Mucosa of rectum (tissue), 2 donors: Measurements from ENCODE around the gene GPR176.

Experiments
- H3K27ac ChIP-seq, 2 donors: one replicate each; pipeline ENCODE4 v1.7.0; 2013; ENCODE audit warnings: inconsistent platforms in 2 of 2, low read depth in 2 of 2, low read length in 2 of 2
- H3K27me3 ChIP-seq, 2 donors: one replicate each; pipeline ENCODE4 v1.7.0; 2013; ENCODE audit warnings: low read length in 2 of 2; ENCODE audit not compliant: control insufficient read depth in 2 of 2, insufficient read depth in 2 of 2
- H3K36me3 ChIP-seq, 2 donors: one replicate each; pipeline ENCODE4 v1.7.0; 2013; ENCODE audit warnings: low read length in 2 of 2; ENCODE audit not compliant: control insufficient read depth in 2 of 2, insufficient read depth in 2 of 2
- H3K4me1 ChIP-seq, 2 donors: one replicate each; pipeline ENCODE4 v1.7.0; 2013; ENCODE audit warnings: low read length in 2 of 2, mild to moderate bottlenecking in 1 of 2; ENCODE audit not compliant: control insufficient read depth in 2 of 2, insufficient read depth in 2 of 2
- H3K4me3 ChIP-seq, 2 donors: one replicate each; pipeline ENCODE4 v1.7.0; 2013; ENCODE audit warnings: low read length in 2 of 2
- H3K9ac ChIP-seq, 2 donors: one replicate each; pipeline ENCODE4 v1.7.0; 2013; ENCODE audit warnings: low read length in 2 of 2, low read depth in 1 of 2, mild to moderate bottlenecking in 1 of 2
- H3K9me3 ChIP-seq, 2 donors: one replicate each; pipeline ENCODE4 v1.7.0; 2013; ENCODE audit warnings: low read length in 2 of 2; ENCODE audit not compliant: control insufficient read depth in 2 of 2
- donor health status: healthy.
- donor health status: Normal muscosa, but diverticular disease.

GPR176 gene

DNA sequence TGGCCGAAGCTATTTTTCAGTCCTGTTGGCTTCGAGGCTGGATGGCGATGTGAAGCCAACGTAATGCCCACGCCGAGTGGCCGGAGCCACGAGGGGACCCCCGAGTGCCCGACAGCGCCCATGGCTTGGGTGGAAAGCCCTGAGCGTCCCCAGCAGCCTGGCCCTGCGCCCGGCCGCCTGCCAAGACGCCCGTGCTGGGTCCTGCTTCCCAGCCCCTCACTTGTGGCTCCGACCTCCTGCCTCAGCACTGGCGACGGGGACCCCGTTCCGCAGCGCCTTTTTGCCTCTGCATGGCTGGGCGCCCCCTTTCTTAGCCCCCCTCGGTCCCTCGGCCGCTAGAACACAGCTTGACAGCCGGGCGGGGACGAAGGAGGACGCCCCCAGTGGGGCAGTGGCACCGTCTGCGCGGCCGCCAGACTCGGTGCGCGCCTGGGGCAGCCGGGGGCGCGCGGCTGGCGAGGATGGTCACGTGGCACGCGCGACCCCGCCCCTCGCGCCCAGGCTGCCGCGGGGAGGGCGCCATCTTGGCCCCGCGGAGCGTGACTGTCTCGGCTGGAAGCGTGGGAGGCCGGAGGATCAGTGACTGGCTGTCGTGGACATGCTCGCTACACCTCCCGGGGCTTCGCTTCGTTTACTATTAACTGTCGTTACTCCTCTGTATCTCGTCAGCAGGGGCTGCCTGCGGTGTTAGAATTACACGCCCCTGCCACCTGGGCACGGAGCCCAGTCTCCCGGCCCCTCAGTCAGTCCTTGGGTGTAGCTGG lies 626 bp upstream of the GPR176 start:
- Histone ChIP-seq H3K36me3 (no peaks in the 10 kb centered on the region), H3K9ac (peak overlapping the region; percentile 52 to 76), H3K4me1 (peaks cover 5 to 8% of the 10 kb centered on the region in 2 donors), H3K27ac (peak overlapping the region; percentile 47 to 52), H3K4me3 (peak overlapping the region; percentile 75 to 76), H3K27me3 (peaks cover 17 to 21% of the 10 kb centered on the region in 2 donors), H3K9me3 (no peaks in the 10 kb centered on the region)

DNA sequence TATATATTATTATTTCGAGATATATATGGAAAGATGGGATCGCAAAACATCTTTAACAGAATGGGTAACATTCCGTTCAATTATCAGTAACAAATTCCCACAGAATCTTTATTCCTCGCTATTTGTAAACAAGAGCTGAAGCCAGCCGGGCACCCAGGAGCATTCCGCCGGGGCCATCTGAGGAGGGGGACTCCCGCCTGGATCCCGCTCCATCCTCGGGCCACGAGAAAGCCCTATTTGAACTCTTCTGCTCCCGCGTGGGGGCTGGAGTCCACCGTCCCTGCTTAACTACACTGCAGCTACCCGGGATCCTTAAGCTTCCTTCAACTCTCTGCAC lies 687 bp downstream of the GPR176 start:
- peaks cover 17 to 21% of the 10 kb centered on the region in 2 donors for H3K27me3 ChIP-seq
- H3K9me3 ChIP-seq: no peaks in the 10 kb centered on the region
- H3K4me1 ChIP-seq: peaks cover 5 to 8% of the 10 kb centered on the region in 2 donors
- no peak overlapping the region for H3K9ac ChIP-seq
- no peak overlapping the region for H3K27ac ChIP-seq
- no peaks in the 10 kb centered on the region for H3K36me3 ChIP-seq
- H3K4me3 ChIP-seq: peak overlapping the region; percentile 75 to 76

DNA sequence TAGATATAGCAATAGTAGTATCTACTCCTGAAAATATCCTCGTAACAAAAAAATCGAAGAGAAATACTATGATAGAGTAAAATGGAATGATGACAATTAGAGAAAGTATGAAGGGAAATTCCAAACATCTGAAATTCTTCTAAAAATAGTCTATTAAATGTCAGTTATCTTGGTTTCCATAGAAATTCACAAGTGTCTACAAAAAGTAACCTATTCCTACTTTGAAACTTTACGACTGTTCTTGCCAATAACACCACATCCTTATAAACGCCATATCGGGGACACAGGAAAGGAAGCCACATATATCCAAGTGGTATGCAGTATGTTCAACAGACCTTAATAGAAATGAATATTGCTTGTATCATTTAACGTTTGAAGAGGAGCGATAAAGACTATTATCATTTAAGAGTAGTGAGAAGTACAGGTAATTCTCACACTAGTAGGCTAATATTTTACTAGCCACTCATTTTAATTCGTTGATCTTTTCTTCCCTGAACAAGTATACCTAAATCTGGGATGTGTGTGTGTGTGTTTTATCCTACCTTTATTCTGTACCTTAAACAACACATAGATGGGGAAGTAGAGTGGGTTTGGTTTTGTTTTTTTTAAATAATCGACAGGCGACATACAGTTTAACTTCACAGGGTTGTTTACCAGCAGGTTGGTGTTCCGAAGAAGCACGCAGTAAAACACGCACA lies 1.2 kb downstream of the GPR176 start:
- Histone ChIP-seq H3K9ac (no peak overlapping the region), H3K9me3 (no peaks in the 10 kb centered on the region), H3K36me3 (no peaks in the 10 kb centered on the region), H3K4me1 (peaks cover 5 to 8% of the 10 kb centered on the region in 2 donors), H3K4me3 (peak overlapping the region in 1 of 2 donors; percentile 76), H3K27me3 (peaks cover 17 to 21% of the 10 kb centered on the region in 2 donors), H3K27ac (no peak overlapping the region)

DNA sequence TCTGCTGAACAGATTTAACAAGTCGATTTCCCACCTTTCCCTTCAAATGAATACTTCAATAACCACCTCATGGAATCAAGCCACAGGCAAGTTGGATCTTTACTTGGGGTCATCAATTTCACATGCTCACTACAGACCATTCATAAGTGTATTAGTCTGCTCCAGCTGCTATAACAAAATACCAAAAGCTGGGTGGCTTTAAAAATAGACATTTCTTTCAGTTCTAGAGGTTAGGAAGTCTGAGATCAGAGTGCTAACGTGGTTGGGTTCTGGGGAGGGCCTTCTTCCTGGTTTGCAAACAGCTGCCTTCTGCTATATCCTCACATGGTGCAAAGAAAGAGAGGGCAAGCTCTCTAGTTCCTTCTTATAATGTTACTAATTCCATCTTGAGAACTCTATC lies 5.1 kb downstream of the GPR176 start:
- Histone ChIP-seq H3K27me3 (peaks cover 11 to 16% of the 10 kb centered on the region in 2 donors), H3K4me1 (peaks cover 0 to under 1% of the 10 kb centered on the region in 2 donors), H3K9ac (no peak overlapping the region), H3K4me3 (no peak overlapping the region), H3K27ac (no peak overlapping the region), H3K9me3 (no peaks in the 10 kb centered on the region), H3K36me3 (no peaks in the 10 kb centered on the region)

DNA sequence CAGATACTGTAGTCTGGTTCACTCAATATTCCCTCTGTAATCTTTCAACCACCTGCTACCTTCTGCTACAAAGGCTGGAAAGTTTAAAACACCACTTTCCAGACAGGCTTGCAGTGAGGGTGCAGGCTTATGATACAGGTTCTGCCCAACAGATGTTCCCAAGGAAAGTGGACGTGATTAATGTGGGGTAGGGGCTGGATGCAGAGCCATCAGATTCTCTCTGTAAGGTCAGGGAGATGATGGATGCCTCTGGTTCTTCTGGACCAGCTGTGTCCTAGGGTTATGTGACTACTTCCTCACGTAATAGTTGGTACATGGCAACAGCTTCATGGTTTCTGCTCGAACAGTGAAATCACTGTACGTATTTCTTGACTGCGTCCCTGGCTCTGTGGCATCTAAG lies 11.1 kb downstream of the GPR176 start:
- no peak overlapping the region for H3K9ac ChIP-seq
- no peaks in the 10 kb centered on the region for H3K4me1 ChIP-seq
- no peaks in the 10 kb centered on the region for H3K27me3 ChIP-seq
- no peak overlapping the region for H3K27ac ChIP-seq
- no peaks in the 10 kb centered on the region for H3K9me3 ChIP-seq
- no peaks in the 10 kb centered on the region for H3K36me3 ChIP-seq
- H3K4me3 ChIP-seq: no peak overlapping the region

DNA sequence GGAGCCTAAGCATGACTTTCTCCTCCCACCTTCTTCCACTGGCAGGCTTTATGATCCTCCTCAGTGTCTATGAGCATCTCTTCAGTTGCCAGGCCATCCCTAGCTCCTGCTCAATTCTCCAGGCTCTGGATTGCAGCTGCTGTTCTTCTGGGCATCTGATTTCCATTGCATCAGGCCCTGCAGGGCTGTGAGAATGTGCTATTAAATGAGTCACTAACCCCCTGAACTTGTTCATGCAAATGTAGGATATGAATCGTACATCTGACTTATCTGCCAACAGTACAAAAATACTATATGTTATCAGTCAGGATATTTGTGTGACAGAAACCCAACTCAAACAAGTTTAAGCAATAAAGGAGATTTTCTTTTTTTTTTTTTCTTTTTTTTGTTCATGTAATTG lies 11.9 kb downstream of the GPR176 start:
- Histone ChIP-seq H3K27me3 (no peaks in the 10 kb centered on the region), H3K4me1 (no peaks in the 10 kb centered on the region), H3K27ac (no peak overlapping the region), H3K9ac (no peak overlapping the region), H3K4me3 (no peak overlapping the region), H3K36me3 (no peaks in the 10 kb centered on the region), H3K9me3 (no peaks in the 10 kb centered on the region)

DNA sequence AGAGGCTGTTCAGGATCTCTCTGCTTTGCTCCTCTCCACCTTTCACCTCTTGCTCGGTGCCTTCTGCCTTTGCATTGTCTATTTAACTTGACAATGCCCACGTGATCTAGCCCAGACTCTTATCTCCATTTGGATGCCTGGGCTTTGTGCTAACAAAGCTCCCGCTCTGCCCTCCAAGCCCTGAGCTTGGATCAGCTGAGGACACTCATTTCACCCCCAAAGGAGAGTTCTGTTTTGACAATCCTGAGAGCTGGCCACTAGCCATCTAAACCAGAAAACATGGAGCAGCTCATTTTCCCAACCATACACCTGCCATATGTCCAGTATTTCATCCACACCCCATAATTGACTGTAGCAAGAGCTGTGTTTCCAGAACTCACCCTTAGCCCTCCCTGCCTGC lies 12.8 kb downstream of the GPR176 start:
- H3K9me3 ChIP-seq: no peaks in the 10 kb centered on the region
- H3K36me3 ChIP-seq: no peaks in the 10 kb centered on the region
- no peak overlapping the region for H3K9ac ChIP-seq
- no peak overlapping the region for H3K4me3 ChIP-seq
- H3K27me3 ChIP-seq: no peaks in the 10 kb centered on the region
- H3K27ac ChIP-seq: no peak overlapping the region
- no peaks in the 10 kb centered on the region for H3K4me1 ChIP-seq

DNA sequence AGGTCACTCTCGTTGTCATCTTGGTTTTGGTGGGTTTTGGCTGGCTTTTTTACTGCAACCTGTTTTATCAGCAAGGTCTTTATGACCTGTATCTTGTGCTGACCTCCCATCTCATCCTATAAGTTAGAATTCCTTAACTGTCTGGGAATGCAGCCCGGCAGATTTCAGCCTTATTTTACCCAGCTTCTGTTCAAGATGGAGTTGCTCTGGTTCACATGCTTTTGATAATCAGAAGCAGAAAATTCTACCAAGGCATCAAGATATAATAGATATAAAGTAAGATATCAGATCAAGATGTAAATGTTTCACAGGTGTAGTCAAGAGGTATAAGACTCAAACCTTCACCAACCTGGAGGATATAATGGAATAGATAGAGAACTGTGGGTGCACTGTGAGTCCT lies 16.0 kb downstream of the GPR176 start:
- Histone ChIP-seq H3K27ac (no peak overlapping the region), H3K9me3 (no peaks in the 10 kb centered on the region), H3K4me3 (no peak overlapping the region), H3K4me1 (no peaks in the 10 kb centered on the region), H3K27me3 (no peaks in the 10 kb centered on the region), H3K9ac (no peak overlapping the region), H3K36me3 (no peaks in the 10 kb centered on the region)

DNA sequence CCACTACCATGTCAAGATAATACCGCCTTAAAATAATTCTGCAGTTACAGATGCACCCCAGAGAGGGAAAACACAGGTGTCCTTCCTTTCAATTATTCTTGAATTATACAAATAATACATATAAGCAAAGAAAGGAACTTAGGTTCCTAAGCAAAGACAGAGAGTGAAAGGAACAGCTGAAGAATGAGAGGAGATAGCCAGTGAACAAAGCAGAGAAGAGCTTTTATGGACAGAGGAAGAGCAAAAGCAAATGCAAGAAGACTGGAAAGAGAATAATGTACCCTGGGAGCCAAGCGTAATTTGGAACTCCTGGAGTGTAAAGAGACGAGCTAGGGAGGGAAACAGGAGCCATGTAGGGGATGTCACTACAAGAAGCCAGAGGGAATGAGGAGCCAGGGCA lies 21.7 kb downstream of the GPR176 start:
- H3K9me3 ChIP-seq: no peaks in the 10 kb centered on the region
- no peak overlapping the region for H3K4me3 ChIP-seq

DNA sequence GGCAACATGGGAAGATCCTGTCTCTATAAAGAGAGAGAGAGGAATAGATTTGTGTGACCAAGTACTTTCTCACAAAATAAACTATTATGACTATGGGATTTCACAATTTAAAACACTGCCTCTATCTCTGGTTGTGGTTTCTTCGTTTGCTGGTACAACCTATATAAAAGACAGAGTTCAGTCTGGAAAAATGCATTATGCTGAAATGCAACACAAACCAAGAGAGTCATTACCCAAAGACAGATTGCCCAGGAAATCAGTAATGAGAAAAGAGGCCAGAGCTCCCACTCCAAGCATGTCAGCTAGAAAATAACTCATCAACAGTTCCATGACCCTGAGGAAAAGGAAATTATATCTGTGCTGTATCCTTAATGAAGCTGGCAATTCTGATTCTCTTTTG lies 23.2 kb downstream of the GPR176 start:
- no peak overlapping the region for H3K27ac ChIP-seq
- no peaks in the 10 kb centered on the region for H3K4me1 ChIP-seq
- no peaks in the 10 kb centered on the region for H3K27me3 ChIP-seq
- no peak overlapping the region for H3K9ac ChIP-seq
- H3K9me3 ChIP-seq: no peaks in the 10 kb centered on the region
- no peak overlapping the region for H3K4me3 ChIP-seq
- H3K36me3 ChIP-seq: no peaks in the 10 kb centered on the region

More for the DNA sequence above, 21.7 kb downstream of the GPR176 start:
- H3K36me3 ChIP-seq: no peaks in the 10 kb centered on the region
- no peaks in the 10 kb centered on the region for H3K4me1 ChIP-seq
- H3K27ac ChIP-seq: no peak overlapping the region
- no peaks in the 10 kb centered on the region for H3K27me3 ChIP-seq
- no peak overlapping the region for H3K9ac ChIP-seq
